ENCODE data around the gene DYNC1H1. TPM values are rescaled to one million over a fixed set of nuclear protein-coding genes. Genes with fewer than 3 reads are reported as not detected.

DYNC1H1 gene
- total RNA-seq, 2 experiments from 2014 or later = 209 to 291 TPM

- H4K20me1 ChIP-seq (ENCODE audit: insufficient read depth, low read length) = no peaks in the 10 kb centered on the region
- BruUV-seq (replicated peaks) = no TSS peak
- intact Hi-C loops (cut with micrococcal nuclease; ENCODE audit: unreplicated experiment) = no loop called here
- no peaks in the 10 kb centered on the region for H3K9me3 ChIP-seq (ENCODE audit: low read length)
- H3K79me2 ChIP-seq (ENCODE audit: insufficient read depth, low read depth, low read length) = peaks cover 10% of the 10 kb centered on the region; the same call in 1 of the 2 replicates
- no peaks in the 10 kb centered on the region for H3K36me3 ChIP-seq (ENCODE audit: insufficient read depth, low read length)
- ChIA-PET CTCF (ENCODE audit: unreplicated experiment) (no interaction called here), POLR2A (no interaction called here)
- H3K4me1 ChIP-seq (ENCODE audit: insufficient read depth, low read length, poor library complexity, severe bottlenecking) = peaks cover 9% of the 10 kb centered on the region
- H3K9me2 ChIP-seq (ENCODE audit: insufficient read depth, low read length) = no peaks in the 10 kb centered on the region
- peak; percentile 42 for TF ChIP-seq CTCF (conservative IDR thresholded peaks at IDR 0.05; ENCODE audit: low read length)
- no peak for TF ChIP-seq EZH2phosphoT487 (IDR thresholded peaks at IDR 0.05; ENCODE audit: borderline replicate concordance, low read depth, low read length)
- DNase-seq (ENCODE audit: low spot score) = peak; percentile 47
- no peak overlapping the region for H2AFZ ChIP-seq (ENCODE audit: low read length)
- H3K27ac ChIP-seq (ENCODE audit: low read depth, low read length, poor library complexity, severe bottlenecking) = no peak overlapping the region
- no peak overlapping the region for H3K4me3 ChIP-seq (ENCODE audit: low read depth, low read length, poor library complexity, severe bottlenecking)
- no peak overlapping the region for H3K4me2 ChIP-seq (ENCODE audit: low read length)
Measured at GRCh38 chr14:101950100-101950499, 14.3 kb upstream of the DYNC1H1 start.

GRCh38 chr14:101950516-101951215 is 13.7 kb upstream of the DYNC1H1 start:
- Histone ChIP-seq H3K4me2 (ENCODE audit: low read length) (no peak overlapping the region), H3K4me1 (ENCODE audit: insufficient read depth, low read length, poor library complexity, severe bottlenecking) (peaks cover 9% of the 10 kb centered on the region), H3K4me3 (ENCODE audit: low read depth, low read length, poor library complexity, severe bottlenecking) (no peak overlapping the region), H4K20me1 (ENCODE audit: insufficient read depth, low read length) (no peaks in the 10 kb centered on the region), H3K9me3 (ENCODE audit: low read length) (no peaks in the 10 kb centered on the region), H3K27ac (ENCODE audit: low read depth, low read length, poor library complexity, severe bottlenecking) (no peak overlapping the region), H2AFZ (ENCODE audit: low read length) (no peak overlapping the region), H3K36me3 (ENCODE audit: insufficient read depth, low read length) (no peaks in the 10 kb centered on the region), H3K79me2 (ENCODE audit: insufficient read depth, low read depth, low read length) (peaks cover 10% of the 10 kb centered on the region; the same call in 1 of the 2 replicates), H3K9me2 (ENCODE audit: insufficient read depth, low read length) (no peaks in the 10 kb centered on the region)
- BruUV-seq (replicated peaks) = no TSS peak
- ChIA-PET POLR2A (interaction anchor here (0.8 kb wide), 1 partner anchor 121 kb away, joined by 4 read pairs; no protein-coding TSS in a partner anchor), CTCF (ENCODE audit: unreplicated experiment) (no interaction called here)
- DNase-seq (ENCODE audit: low spot score) = no peak
- intact Hi-C loops (cut with micrococcal nuclease; ENCODE audit: unreplicated experiment) = no loop called here
- TF ChIP-seq CTCF (conservative IDR thresholded peaks at IDR 0.05; ENCODE audit: low read length) (no peak), EZH2phosphoT487 (IDR thresholded peaks at IDR 0.05; ENCODE audit: borderline replicate concordance, low read depth, low read length) (no peak)

GRCh38 chr14:101953151-101953550 is 11.2 kb upstream of the DYNC1H1 start:
- TF ChIP-seq CTCF (conservative IDR thresholded peaks at IDR 0.05; ENCODE audit: low read length) (no peak), EZH2phosphoT487 (IDR thresholded peaks at IDR 0.05; ENCODE audit: borderline replicate concordance, low read depth, low read length) (no peak)
- intact Hi-C loops (cut with micrococcal nuclease; ENCODE audit: unreplicated experiment) = no loop called here

More at GRCh38 chr14:101953151-101953550, 11.2 kb upstream of the DYNC1H1 start:
- no peaks in the 10 kb centered on the region for H3K9me3 ChIP-seq (ENCODE audit: low read length)
- ChIA-PET CTCF (ENCODE audit: unreplicated experiment) (no interaction called here), POLR2A (no interaction called here)
- no peak overlapping the region for H3K4me3 ChIP-seq (ENCODE audit: low read depth, low read length, poor library complexity, severe bottlenecking)
- H3K27ac ChIP-seq (ENCODE audit: low read depth, low read length, poor library complexity, severe bottlenecking) = no peak overlapping the region
- H3K4me2 ChIP-seq (ENCODE audit: low read length) = no peak overlapping the region
- peaks cover 9% of the 10 kb centered on the region for H3K4me1 ChIP-seq (ENCODE audit: insufficient read depth, low read length, poor library complexity, severe bottlenecking)
- H2AFZ ChIP-seq (ENCODE audit: low read length) = no peak overlapping the region
- no peak for DNase-seq (ENCODE audit: low spot score)
- no peaks in the 10 kb centered on the region for H3K36me3 ChIP-seq (ENCODE audit: insufficient read depth, low read length)
- no TSS peak for BruUV-seq (replicated peaks)
- H3K9me2 ChIP-seq (ENCODE audit: insufficient read depth, low read length) = no peaks in the 10 kb centered on the region
- H4K20me1 ChIP-seq (ENCODE audit: insufficient read depth, low read length) = no peaks in the 10 kb centered on the region
- peaks cover 10% of the 10 kb centered on the region; the same call in 1 of the 2 replicates for H3K79me2 ChIP-seq (ENCODE audit: insufficient read depth, low read depth, low read length)

All from OCI-LY7 (cell line).